RWPE2 (cell line): ENCODE data around the gene TNIP1.

Experiments
- ATAC-seq: fragments of 200-7000 bp; cut with Tn5 transposase; 3 replicates; pipeline ENCODE4 v1.9.1; 2021; ENCODE audit warnings: low read depth
- DNase-seq: peaks from one replicate; pipeline ENCODE4 v3.0.0-alpha.2; 2020; ENCODE audit warnings: low spot score
- H3K27ac ChIP-seq: fragments of 450-650 bp; 2 replicates; pipeline ENCODE4 v1.5.1; 2017; ENCODE audit warnings: mild to moderate bottlenecking; ENCODE audit not compliant: poor library complexity, severe bottlenecking
- H3K27me3 ChIP-seq: fragments of 250-450 bp; sonication (Bioruptor Pico); 2 replicates; pipeline ENCODE4 v1.5.1; 2021; ENCODE audit warnings: mild to moderate bottlenecking, moderate library complexity; ENCODE audit not compliant: insufficient read depth, poor library complexity, severe bottlenecking
- H3K36me3 ChIP-seq: fragments of 250-450 bp; sonication (Bioruptor Pico); 2 replicates; pipeline ENCODE4 v1.5.1; 2020; ENCODE audit warnings: low read depth, mild to moderate bottlenecking, moderate library complexity
- H3K4me1 ChIP-seq: fragments of 250-450 bp; sonication (Bioruptor Pico); 2 replicates; pipeline ENCODE4 v1.5.1; 2021; ENCODE audit warnings: mild to moderate bottlenecking, moderate library complexity; ENCODE audit not compliant: insufficient read depth, poor library complexity, severe bottlenecking
- H3K4me3 ChIP-seq: fragments of 250-450 bp; sonication (Bioruptor Pico); 2 replicates; pipeline ENCODE4 v1.5.1; 2021; ENCODE audit warnings: mild to moderate bottlenecking, moderate library complexity; ENCODE audit not compliant: severe bottlenecking
- H3K9me3 ChIP-seq: fragments of 250-450 bp; sonication (Bioruptor Pico); 2 replicates; pipeline ENCODE4 v1.5.1; 2021; ENCODE audit warnings: mild to moderate bottlenecking, moderate library complexity; ENCODE audit not compliant: severe bottlenecking
- CTCF ChIP-seq: fragments of 450-650 bp; IDR thresholded peaks from one replicate; pipeline ENCODE4 v1.5.1; 2017; ENCODE audit warnings: mild to moderate bottlenecking, moderate library complexity; ENCODE audit not compliant: poor library complexity, severe bottlenecking

Gene TNIP1

DNA sequence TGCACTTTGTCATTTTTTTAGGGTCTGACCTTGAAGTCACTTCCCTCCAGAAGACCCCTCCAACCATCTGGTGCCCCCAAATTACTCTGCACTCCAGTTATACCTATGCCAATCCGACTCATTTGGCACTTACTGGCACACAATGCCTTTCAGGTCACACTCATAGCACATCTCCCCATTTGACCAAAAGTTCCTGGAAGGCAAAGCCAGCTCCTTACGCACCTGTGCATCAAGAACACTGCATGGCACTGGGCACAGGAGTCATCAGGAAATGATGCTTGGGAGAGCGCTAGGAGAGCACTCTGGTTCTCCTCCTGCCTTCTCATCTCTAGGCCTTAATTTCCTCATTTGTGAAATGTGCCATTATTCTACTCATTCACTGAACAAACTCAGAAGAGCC, 2.9 kb downstream of the TNIP1 start:
- Histone ChIP-seq H3K36me3 (peaks cover 52% of the 10 kb centered on the region), H3K4me1 (peaks cover 59% of the 10 kb centered on the region)
- TF ChIP-seq CTCF, result no peak

GRCh38 chr5:151077419-151077818, 3.4 kb downstream of the TNIP1 start:
- Histone ChIP-seq H3K9me3 (no peaks in the 10 kb centered on the region), H3K4me1 (peaks cover 57% of the 10 kb centered on the region), H3K36me3 (peaks cover 53% of the 10 kb centered on the region), H3K27ac (peak overlapping the region; percentile 84), H3K4me3 (no peak overlapping the region), H3K27me3 (no peaks in the 10 kb centered on the region)
- DNase-seq (no peak), ATAC-seq (no peak)
- no peak for TF ChIP-seq CTCF

More for the DNA sequence above, 2.9 kb downstream of the TNIP1 start:
- no peak for ATAC-seq
- Histone ChIP-seq H3K4me3 (no peak overlapping the region), H3K9me3 (no peaks in the 10 kb centered on the region), H3K27ac (peak overlapping the region; percentile 84), H3K27me3 (no peaks in the 10 kb centered on the region)
- DNase-seq, result no peak

DNA sequence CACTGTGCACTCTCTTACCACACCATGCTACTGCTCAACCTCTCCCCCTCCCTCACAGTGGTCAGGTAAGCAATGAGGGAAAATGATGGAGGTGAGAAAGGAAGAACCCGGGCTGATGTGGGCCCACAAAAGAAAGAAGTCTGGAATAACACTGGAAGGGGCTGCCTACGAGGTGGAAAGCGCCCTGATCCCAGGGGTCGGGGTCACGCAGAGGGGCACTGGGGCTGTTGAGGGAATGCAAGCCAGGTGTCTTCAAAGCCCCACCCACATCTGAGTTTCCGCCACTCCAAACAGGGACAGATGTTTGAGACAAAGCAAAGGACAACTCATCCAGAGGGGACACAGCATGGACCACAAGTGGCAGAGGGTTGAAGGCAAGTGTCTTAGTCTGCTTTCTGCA, 4.2 kb downstream of the TNIP1 start:
- Histone ChIP-seq H3K9me3 (no peaks in the 10 kb centered on the region), H3K4me3 (no peak overlapping the region), H3K36me3 (peaks cover 60% of the 10 kb centered on the region), H3K4me1 (peaks cover 55% of the 10 kb centered on the region), H3K27ac (peak overlapping the region; percentile 84), H3K27me3 (no peaks in the 10 kb centered on the region)
- no peak for ATAC-seq
- no peak for TF ChIP-seq CTCF
- DNase-seq, result no peak

- no peaks in the 10 kb centered on the region for H3K27me3 ChIP-seq
- no peak for TF ChIP-seq CTCF
- H3K4me1 ChIP-seq, result peaks cover 55% of the 10 kb centered on the region
- H3K27ac ChIP-seq, result peak overlapping the region; percentile 84
- peaks cover 68% of the 10 kb centered on the region for H3K36me3 ChIP-seq
- peak; percentile 89 for DNase-seq
- no peaks in the 10 kb centered on the region for H3K9me3 ChIP-seq
- H3K4me3 ChIP-seq, result no peak overlapping the region
- peak; percentile 63 for ATAC-seq
Measured at GRCh38 chr5:151075698-151076331, 5.0 kb downstream of the TNIP1 start.

DNA sequence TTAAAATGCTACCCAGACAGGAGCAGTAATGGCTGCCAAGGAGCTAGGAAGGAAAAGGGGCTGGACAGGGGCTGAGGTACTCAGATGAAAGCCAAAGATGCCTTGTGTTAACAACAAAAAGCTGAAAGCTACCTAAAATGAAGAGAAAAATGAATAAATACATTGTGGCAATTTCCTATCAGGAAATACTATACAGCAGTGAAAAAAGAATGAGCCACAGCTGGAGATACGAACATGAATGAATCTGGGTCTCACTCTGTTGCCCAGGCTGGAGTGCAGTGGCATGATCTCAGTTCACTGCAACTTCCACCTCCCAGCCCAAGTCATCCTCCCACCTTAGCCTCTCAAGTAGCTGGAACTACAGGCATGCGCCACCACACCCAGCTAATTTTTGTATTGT, 6.3 kb downstream of the TNIP1 start:
- Histone ChIP-seq H3K36me3 (peaks cover 73% of the 10 kb centered on the region), H3K27me3 (no peaks in the 10 kb centered on the region), H3K9me3 (no peaks in the 10 kb centered on the region), H3K4me3 (no peak overlapping the region), H3K4me1 (peaks cover 53% of the 10 kb centered on the region), H3K27ac (peak overlapping the region; percentile 84)
- no peak for DNase-seq
- no peak for TF ChIP-seq CTCF
- no peak for ATAC-seq
